GM12891 (cell line): ENCODE measurements around the gene GRK3.

ENCODE experiments used
- POLR2A ChIP-seq: IDR thresholded peaks from 2 replicates; pipeline ENCODE4 v1.6.1; 2011; ENCODE audit warnings: low read depth, low read length, control low read depth
- POLR2AphosphoS5 ChIP-seq: IDR thresholded peaks from 2 replicates; pipeline ENCODE4 v1.6.1; 2011; ENCODE audit warnings: low read depth, low read length, control low read depth
- SPI1 ChIP-seq: IDR thresholded peaks from 2 replicates; pipeline ENCODE4 v1.6.1; 2011; ENCODE audit warnings: low read depth, low read length, control low read depth
- TAF1 ChIP-seq: IDR thresholded peaks from 2 replicates; pipeline ENCODE4 v1.6.1; 2011; ENCODE audit warnings: low read depth, low read length, control low read depth

GRCh38 chr22:25554689-25555088, 9.8 kb upstream of the GRK3 start:
- TF ChIP-seq SPI1 (no peak), POLR2A (no peak), POLR2AphosphoS5 (no peak), TAF1 (no peak)
